ENCODE results near the gene FABP2. TPM values are rescaled to one million over a fixed set of nuclear protein-coding genes. Genes with fewer than 3 reads are reported as not detected.

The FABP2 gene
- total RNA-seq, 2 experiments from 2014 or later = not detected

DNA sequence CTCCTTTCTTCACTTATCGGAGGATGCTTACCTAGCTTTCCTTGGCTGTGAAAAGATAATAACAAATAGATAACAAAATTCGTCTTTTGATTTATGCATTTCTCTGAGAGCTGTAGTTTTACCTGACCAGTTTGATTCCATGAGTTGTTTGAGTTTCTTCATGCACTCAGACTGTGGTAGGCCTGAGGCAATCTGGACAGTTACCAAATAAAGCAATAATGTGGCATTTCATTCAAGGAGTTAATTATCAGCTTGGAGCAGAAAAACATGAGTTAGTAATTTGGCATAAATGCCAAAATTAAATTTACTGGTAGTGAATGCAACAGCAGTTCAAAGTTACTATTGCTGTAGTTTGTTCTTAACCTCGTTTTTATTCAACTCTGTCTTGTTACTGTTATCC lies 53.5 kb downstream of the FABP2 start:
- DNase-seq (no peak), ATAC-seq (no peak)
- Mint-ChIP-seq H3K9me3 (peaks cover 5% of the 10 kb centered on the region), H3K27ac (no peak overlapping the region), H3K4me3 (no peak overlapping the region), H3K4me1 (ENCODE audit: low read depth) (peaks cover 15% of the 10 kb centered on the region), H3K27me3 (no peaks in the 10 kb centered on the region), H3K36me3 (ENCODE audit: low read depth) (peaks cover 54% of the 10 kb centered on the region)
- intact Hi-C loops (cut with micrococcal nuclease) = no loop called here
- ChIA-PET POLR2A (no interaction called here), CTCF (no interaction called here)
- no peak for TF ChIP-seq CTCF (IDR thresholded peaks at IDR 0.05)

Other genes starting within 250 kb of the FABP2 start
- not detected for gene MYOZ2, start 186.3 kb downstream of the FABP2 start, total RNA-seq
- gene USP53, start 109.4 kb downstream of the FABP2 start, total RNA-seq = 10 to 100 TPM; 14.4 to 15.8 TPM